Measurements from ENCODE around the gene EYA2.

Gene EYA2

GRCh38 chr20:47125758-47126591 is 231.3 kb downstream of the EYA2 start:
- no peaks in the 10 kb centered on the region for H3K4me1 ChIP-seq (ENCODE audit: control insufficient read depth, insufficient read depth, low read length, poor library complexity, severe bottlenecking)
- no peak for DNase-seq
- H3K36me3 ChIP-seq (ENCODE audit: control insufficient read depth, insufficient read depth, low read length): no peaks in the 10 kb centered on the region
- peaks cover 5% of the 10 kb centered on the region for H3K27me3 ChIP-seq (replicated peaks; ENCODE audit: control insufficient read depth, insufficient read depth, low read length, poor library complexity, severe bottlenecking)
- no peak overlapping the region for H3K4me3 ChIP-seq (ENCODE audit: insufficient read depth, low read depth, low read length, poor library complexity, severe bottlenecking)
- no peak overlapping the region for H3K27ac ChIP-seq (ENCODE audit: insufficient read depth, low read length, poor library complexity, severe bottlenecking)
- no peaks in the 10 kb centered on the region for H3K9me3 ChIP-seq (ENCODE audit: control insufficient read depth, low read length)

GRCh38 chr20:47126709-47127108 is 232.1 kb downstream of the EYA2 start:
- no peak for DNase-seq
- no peak overlapping the region for H3K27ac ChIP-seq (ENCODE audit: insufficient read depth, low read length, poor library complexity, severe bottlenecking)

DNA sequence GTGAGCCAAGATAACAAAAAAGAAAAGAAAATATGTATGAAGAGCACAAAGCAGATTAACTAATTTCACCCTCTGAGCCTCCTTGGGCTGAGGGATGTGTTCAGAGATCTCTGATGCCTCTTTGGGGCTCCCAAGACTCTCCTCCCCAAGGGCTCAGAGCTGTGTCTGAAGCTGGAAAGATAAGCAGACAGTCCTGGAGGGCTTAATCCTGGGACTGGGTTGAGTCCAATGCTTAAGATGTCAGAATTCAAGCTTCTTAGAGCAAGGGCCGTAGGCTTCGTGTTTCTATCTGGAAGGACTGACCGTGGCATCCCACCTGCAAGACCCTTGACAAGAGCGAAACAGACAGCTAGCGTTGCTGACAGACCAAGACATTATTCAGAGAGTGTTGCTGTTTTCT is 232.9 kb downstream of the EYA2 start:
- no peaks in the 10 kb centered on the region for H3K4me1 ChIP-seq (ENCODE audit: control insufficient read depth, insufficient read depth, low read length, poor library complexity, severe bottlenecking)
- no peaks in the 10 kb centered on the region for H3K36me3 ChIP-seq (ENCODE audit: control insufficient read depth, insufficient read depth, low read length)
- H3K27ac ChIP-seq (ENCODE audit: insufficient read depth, low read length, poor library complexity, severe bottlenecking): no peak overlapping the region
- peaks cover 5% of the 10 kb centered on the region for H3K27me3 ChIP-seq (replicated peaks; ENCODE audit: control insufficient read depth, insufficient read depth, low read length, poor library complexity, severe bottlenecking)
- DNase-seq: no peak
- no peaks in the 10 kb centered on the region for H3K9me3 ChIP-seq (ENCODE audit: control insufficient read depth, low read length)
- H3K4me3 ChIP-seq (ENCODE audit: insufficient read depth, low read depth, low read length, poor library complexity, severe bottlenecking): no peak overlapping the region

More at GRCh38 chr20:47126709-47127108, 232.1 kb downstream of the EYA2 start:
- Histone ChIP-seq H3K9me3 (ENCODE audit: control insufficient read depth, low read length) (no peaks in the 10 kb centered on the region), H3K4me3 (ENCODE audit: insufficient read depth, low read depth, low read length, poor library complexity, severe bottlenecking) (no peak overlapping the region), H3K36me3 (ENCODE audit: control insufficient read depth, insufficient read depth, low read length) (no peaks in the 10 kb centered on the region), H3K4me1 (ENCODE audit: control insufficient read depth, insufficient read depth, low read length, poor library complexity, severe bottlenecking) (no peaks in the 10 kb centered on the region), H3K27me3 (replicated peaks; ENCODE audit: control insufficient read depth, insufficient read depth, low read length, poor library complexity, severe bottlenecking) (peaks cover 5% of the 10 kb centered on the region)

DNA sequence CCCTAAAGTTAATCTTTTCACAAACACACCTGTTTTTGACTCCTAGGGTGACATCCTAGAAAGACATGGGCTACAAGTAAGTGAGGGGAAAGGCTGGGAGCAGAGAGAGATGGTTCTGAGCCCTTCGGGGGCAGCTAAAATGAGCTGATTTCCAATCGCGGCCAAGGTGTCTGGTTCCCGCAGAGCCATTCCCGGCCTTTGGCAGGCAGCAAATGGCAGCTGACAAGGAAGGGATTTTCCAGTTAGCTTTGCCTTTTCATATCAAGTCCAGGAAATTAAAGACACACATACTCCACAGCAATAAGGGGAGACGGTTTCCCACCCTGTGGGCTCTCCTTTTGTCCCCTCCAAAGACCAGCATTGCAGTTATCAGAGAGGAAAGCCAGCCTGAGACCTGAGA is 233.4 kb downstream of the EYA2 start:
- H3K36me3 ChIP-seq (ENCODE audit: control insufficient read depth, insufficient read depth, low read length): no peaks in the 10 kb centered on the region
- H3K4me1 ChIP-seq (ENCODE audit: control insufficient read depth, insufficient read depth, low read length, poor library complexity, severe bottlenecking): no peaks in the 10 kb centered on the region
- no peaks in the 10 kb centered on the region for H3K9me3 ChIP-seq (ENCODE audit: control insufficient read depth, low read length)
- no peak for DNase-seq
- H3K4me3 ChIP-seq (ENCODE audit: insufficient read depth, low read depth, low read length, poor library complexity, severe bottlenecking): no peak overlapping the region
- H3K27me3 ChIP-seq (replicated peaks; ENCODE audit: control insufficient read depth, insufficient read depth, low read length, poor library complexity, severe bottlenecking): peaks cover 5% of the 10 kb centered on the region
- H3K27ac ChIP-seq (ENCODE audit: insufficient read depth, low read length, poor library complexity, severe bottlenecking): no peak overlapping the region

DNA sequence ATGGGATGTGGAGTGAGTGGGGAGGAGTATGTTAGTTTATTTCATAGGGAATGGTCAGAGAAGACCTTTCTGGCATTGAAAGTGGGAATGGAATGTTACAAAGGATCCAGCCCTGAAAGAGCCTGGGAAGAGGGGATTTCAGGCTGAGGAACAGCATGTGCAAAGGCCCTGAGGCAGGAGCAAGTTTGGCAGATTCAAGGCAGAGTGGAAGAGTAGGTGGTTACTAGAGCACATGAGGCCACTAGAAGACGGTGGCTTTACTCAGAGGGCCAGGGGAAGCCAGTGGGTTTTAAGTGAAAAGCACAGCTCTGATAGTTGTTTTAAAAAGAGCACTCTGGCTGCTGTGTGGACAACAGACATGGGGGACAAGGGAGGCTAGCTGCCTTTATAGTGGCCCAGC is 234.7 kb downstream of the EYA2 start:
- no peaks in the 10 kb centered on the region for H3K4me1 ChIP-seq (ENCODE audit: control insufficient read depth, insufficient read depth, low read length, poor library complexity, severe bottlenecking)
- H3K9me3 ChIP-seq (ENCODE audit: control insufficient read depth, low read length): no peaks in the 10 kb centered on the region
- peaks cover 5% of the 10 kb centered on the region for H3K27me3 ChIP-seq (replicated peaks; ENCODE audit: control insufficient read depth, insufficient read depth, low read length, poor library complexity, severe bottlenecking)
- H3K4me3 ChIP-seq (ENCODE audit: insufficient read depth, low read depth, low read length, poor library complexity, severe bottlenecking): no peak overlapping the region
- H3K36me3 ChIP-seq (ENCODE audit: control insufficient read depth, insufficient read depth, low read length): no peaks in the 10 kb centered on the region
- H3K27ac ChIP-seq (ENCODE audit: insufficient read depth, low read length, poor library complexity, severe bottlenecking): no peak overlapping the region
- no peak for DNase-seq

GRCh38 chr20:47133809-47134456 is 239.3 kb downstream of the EYA2 start:
- H3K27ac ChIP-seq (ENCODE audit: insufficient read depth, low read length, poor library complexity, severe bottlenecking): no peak overlapping the region
- H3K27me3 ChIP-seq (replicated peaks; ENCODE audit: control insufficient read depth, insufficient read depth, low read length, poor library complexity, severe bottlenecking): no peaks in the 10 kb centered on the region
- DNase-seq: no peak
- no peaks in the 10 kb centered on the region for H3K36me3 ChIP-seq (ENCODE audit: control insufficient read depth, insufficient read depth, low read length)
- H3K4me3 ChIP-seq (ENCODE audit: insufficient read depth, low read depth, low read length, poor library complexity, severe bottlenecking): no peak overlapping the region
- no peaks in the 10 kb centered on the region for H3K9me3 ChIP-seq (ENCODE audit: control insufficient read depth, low read length)
- H3K4me1 ChIP-seq (ENCODE audit: control insufficient read depth, insufficient read depth, low read length, poor library complexity, severe bottlenecking): no peaks in the 10 kb centered on the region

GRCh38 chr20:47136782-47137181 is 242.1 kb downstream of the EYA2 start:
- Histone ChIP-seq H3K27me3 (replicated peaks; ENCODE audit: control insufficient read depth, insufficient read depth, low read length, poor library complexity, severe bottlenecking) (no peaks in the 10 kb centered on the region), H3K36me3 (ENCODE audit: control insufficient read depth, insufficient read depth, low read length) (no peaks in the 10 kb centered on the region), H3K9me3 (ENCODE audit: control insufficient read depth, low read length) (no peaks in the 10 kb centered on the region), H3K27ac (ENCODE audit: insufficient read depth, low read length, poor library complexity, severe bottlenecking) (no peak overlapping the region), H3K4me1 (ENCODE audit: control insufficient read depth, insufficient read depth, low read length, poor library complexity, severe bottlenecking) (no peaks in the 10 kb centered on the region), H3K4me3 (ENCODE audit: insufficient read depth, low read depth, low read length, poor library complexity, severe bottlenecking) (no peak overlapping the region)
- no peak for DNase-seq

- no peaks in the 10 kb centered on the region for H3K27me3 ChIP-seq (replicated peaks; ENCODE audit: control insufficient read depth, insufficient read depth, low read length, poor library complexity, severe bottlenecking)
- DNase-seq: no peak
- no peaks in the 10 kb centered on the region for H3K36me3 ChIP-seq (ENCODE audit: control insufficient read depth, insufficient read depth, low read length)
- H3K4me3 ChIP-seq (ENCODE audit: insufficient read depth, low read depth, low read length, poor library complexity, severe bottlenecking): no peak overlapping the region
- no peaks in the 10 kb centered on the region for H3K9me3 ChIP-seq (ENCODE audit: control insufficient read depth, low read length)
- no peak overlapping the region for H3K27ac ChIP-seq (ENCODE audit: insufficient read depth, low read length, poor library complexity, severe bottlenecking)
- no peaks in the 10 kb centered on the region for H3K4me1 ChIP-seq (ENCODE audit: control insufficient read depth, insufficient read depth, low read length, poor library complexity, severe bottlenecking)
Observed at GRCh38 chr20:47137231-47137870, 242.7 kb downstream of the EYA2 start.

DNA sequence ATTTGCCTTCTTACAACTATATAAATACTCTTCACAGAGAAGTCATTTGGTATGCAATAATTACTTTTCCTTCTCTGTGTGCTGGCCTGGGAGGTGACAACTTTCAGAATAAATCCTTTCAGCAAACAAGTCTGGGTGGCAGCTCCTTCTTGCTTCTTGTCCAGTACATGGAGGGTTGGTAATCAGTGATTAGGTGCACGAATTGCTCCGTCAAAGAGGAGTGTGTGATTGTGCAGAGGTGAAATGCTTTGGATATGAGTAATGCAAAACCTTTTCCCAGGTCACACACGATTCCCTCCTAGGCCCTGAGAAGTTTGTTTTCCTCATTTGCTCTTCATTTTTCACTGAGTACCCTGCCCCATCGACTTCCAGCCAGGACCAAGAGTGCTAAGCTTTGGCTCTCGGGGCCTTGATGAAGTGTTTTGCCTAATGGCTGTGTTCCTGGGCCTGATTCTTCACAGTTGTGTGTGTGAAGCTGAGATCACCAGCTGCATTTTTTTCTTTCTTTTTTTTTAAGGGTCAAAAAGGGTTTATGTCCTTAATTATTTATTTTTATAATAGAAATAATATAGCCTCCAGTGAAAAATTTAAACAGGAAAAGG is 245.4 kb downstream of the EYA2 start:
- Histone ChIP-seq H3K4me3 (ENCODE audit: insufficient read depth, low read depth, low read length, poor library complexity, severe bottlenecking) (no peak overlapping the region), H3K27me3 (replicated peaks; ENCODE audit: control insufficient read depth, insufficient read depth, low read length, poor library complexity, severe bottlenecking) (no peaks in the 10 kb centered on the region), H3K27ac (ENCODE audit: insufficient read depth, low read length, poor library complexity, severe bottlenecking) (no peak overlapping the region), H3K9me3 (ENCODE audit: control insufficient read depth, low read length) (no peaks in the 10 kb centered on the region), H3K36me3 (ENCODE audit: control insufficient read depth, insufficient read depth, low read length) (no peaks in the 10 kb centered on the region), H3K4me1 (ENCODE audit: control insufficient read depth, insufficient read depth, low read length, poor library complexity, severe bottlenecking) (no peaks in the 10 kb centered on the region)
- DNase-seq: no peak

All from effector memory CD4-positive, alpha-beta T cell (primary cell).